ENCODE data around the gene MAST4.

The MAST4 gene

GRCh38 chr5:67187006-67187715 is 591.0 kb downstream of the MAST4 start:
- Histone ChIP-seq H4K20me1 (ENCODE audit: control insufficient read depth, insufficient read depth, low read depth, low read length) (peaks cover 3% of the 10 kb centered on the region; the same call in 1 of the 2 replicates), H3K4me1 (ENCODE audit: control insufficient read depth, low read length) (peaks cover 57% of the 10 kb centered on the region), H3K27me3 (ENCODE audit: control insufficient read depth, low read length) (no peaks in the 10 kb centered on the region), H3K36me3 (ENCODE audit: control insufficient read depth, low read length) (peaks cover 92% of the 10 kb centered on the region), H3K9me2 (replicated peaks; ENCODE audit: control insufficient read depth, low read length) (no peaks in the 10 kb centered on the region), H3K4me2 (ENCODE audit: low read length) (peak overlapping the region; percentile 85), H3K4me3 (ENCODE audit: low read length) (peak overlapping the region; percentile 40), H3K79me2 (ENCODE audit: control insufficient read depth, low read length) (peaks cover 97% of the 10 kb centered on the region), H3K27ac (ENCODE audit: low read depth, low read length) (peak overlapping the region; percentile 31), H3F3A (ENCODE audit: control insufficient read depth, insufficient read depth) (no peaks in the 10 kb centered on the region), H3K9me3 (ENCODE audit: control insufficient read depth, insufficient read depth, low read length) (no peaks in the 10 kb centered on the region)
- TF ChIP-seq CTCF (IDR thresholded peaks at IDR 0.05; ENCODE audit: low read depth, low read length, poor library complexity, severe bottlenecking) (no peak), EZH2phosphoT487 (IDR thresholded peaks at IDR 0.05; ENCODE audit: borderline replicate concordance, low read length) (no peak)

GRCh38 chr5:67188274-67189078 is 592.3 kb downstream of the MAST4 start:
- H3K36me3 ChIP-seq (ENCODE audit: control insufficient read depth, low read length): peaks cover 90% of the 10 kb centered on the region
- H3K4me1 ChIP-seq (ENCODE audit: control insufficient read depth, low read length): peaks cover 70% of the 10 kb centered on the region
- H3K27me3 ChIP-seq (ENCODE audit: control insufficient read depth, low read length): no peaks in the 10 kb centered on the region
- TF ChIP-seq EZH2phosphoT487 (IDR thresholded peaks at IDR 0.05; ENCODE audit: borderline replicate concordance, low read length) (no peak), CTCF (IDR thresholded peaks at IDR 0.05; ENCODE audit: low read depth, low read length, poor library complexity, severe bottlenecking) (no peak)
- H3K9me3 ChIP-seq (ENCODE audit: control insufficient read depth, insufficient read depth, low read length): no peaks in the 10 kb centered on the region
- H4K20me1 ChIP-seq (ENCODE audit: control insufficient read depth, insufficient read depth, low read depth, low read length): peaks cover 3% of the 10 kb centered on the region; the same call in 1 of the 2 replicates
- peaks cover 98% of the 10 kb centered on the region for H3K79me2 ChIP-seq (ENCODE audit: control insufficient read depth, low read length)
- peak overlapping the region; percentile 31 for H3K27ac ChIP-seq (ENCODE audit: low read depth, low read length)
- H3K4me2 ChIP-seq (ENCODE audit: low read length): peak overlapping the region; percentile 85
- H3K4me3 ChIP-seq (ENCODE audit: low read length): peak overlapping the region; percentile 40
- no peaks in the 10 kb centered on the region for H3K9me2 ChIP-seq (replicated peaks; ENCODE audit: control insufficient read depth, low read length)
- peaks cover 6% of the 10 kb centered on the region for H3F3A ChIP-seq (ENCODE audit: control insufficient read depth, insufficient read depth)

- Histone ChIP-seq H3K9me2 (replicated peaks; ENCODE audit: control insufficient read depth, low read length) (no peaks in the 10 kb centered on the region), H3K4me1 (ENCODE audit: control insufficient read depth, low read length) (peaks cover 76% of the 10 kb centered on the region), H3K4me2 (ENCODE audit: low read length) (peak overlapping the region; percentile 85)
Observed at GRCh38 chr5:67189079-67189354, 592.8 kb downstream of the MAST4 start.

More at GRCh38 chr5:67189079-67189354, 592.8 kb downstream of the MAST4 start:
- peaks cover 7% of the 10 kb centered on the region for H3F3A ChIP-seq (ENCODE audit: control insufficient read depth, insufficient read depth)
- H3K27me3 ChIP-seq (ENCODE audit: control insufficient read depth, low read length): no peaks in the 10 kb centered on the region
- peaks cover 3% of the 10 kb centered on the region; the same call in 1 of the 2 replicates for H4K20me1 ChIP-seq (ENCODE audit: control insufficient read depth, insufficient read depth, low read depth, low read length)
- no peak for TF ChIP-seq EZH2phosphoT487 (IDR thresholded peaks at IDR 0.05; ENCODE audit: borderline replicate concordance, low read length)
- no peak for TF ChIP-seq CTCF (IDR thresholded peaks at IDR 0.05; ENCODE audit: low read depth, low read length, poor library complexity, severe bottlenecking)
- H3K4me3 ChIP-seq (ENCODE audit: low read length): peak overlapping the region; percentile 40
- H3K36me3 ChIP-seq (ENCODE audit: control insufficient read depth, low read length): peaks cover 90% of the 10 kb centered on the region
- peak overlapping the region; percentile 31 for H3K27ac ChIP-seq (ENCODE audit: low read depth, low read length)
- H3K79me2 ChIP-seq (ENCODE audit: control insufficient read depth, low read length): peaks cover 98% of the 10 kb centered on the region
- H3K9me3 ChIP-seq (ENCODE audit: control insufficient read depth, insufficient read depth, low read length): no peaks in the 10 kb centered on the region

All from DOHH2 (cell line).